GM21515 (cell line): ENCODE data around the gene TTC12.

Experiments used
- ATAC-seq: cut with Tn5 transposase; IDR thresholded peaks from one replicate; pipeline ENCODE4 v1.9.1; 2021; ENCODE audit not compliant: unreplicated experiment

Gene TTC12, protein sequence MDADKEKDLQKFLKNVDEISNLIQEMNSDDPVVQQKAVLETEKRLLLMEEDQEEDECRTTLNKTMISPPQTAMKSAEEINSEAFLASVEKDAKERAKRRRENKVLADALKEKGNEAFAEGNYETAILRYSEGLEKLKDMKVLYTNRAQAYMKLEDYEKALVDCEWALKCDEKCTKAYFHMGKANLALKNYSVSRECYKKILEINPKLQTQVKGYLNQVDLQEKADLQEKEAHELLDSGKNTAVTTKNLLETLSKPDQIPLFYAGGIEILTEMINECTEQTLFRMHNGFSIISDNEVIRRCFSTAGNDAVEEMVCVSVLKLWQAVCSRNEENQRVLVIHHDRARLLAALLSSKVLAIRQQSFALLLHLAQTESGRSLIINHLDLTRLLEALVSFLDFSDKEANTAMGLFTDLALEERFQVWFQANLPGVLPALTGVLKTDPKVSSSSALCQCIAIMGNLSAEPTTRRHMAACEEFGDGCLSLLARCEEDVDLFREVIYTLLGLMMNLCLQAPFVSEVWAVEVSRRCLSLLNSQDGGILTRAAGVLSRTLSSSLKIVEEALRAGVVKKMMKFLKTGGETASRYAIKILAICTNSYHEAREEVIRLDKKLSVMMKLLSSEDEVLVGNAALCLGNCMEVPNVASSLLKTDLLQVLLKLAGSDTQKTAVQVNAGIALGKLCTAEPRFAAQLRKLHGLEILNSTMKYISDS

DNA sequence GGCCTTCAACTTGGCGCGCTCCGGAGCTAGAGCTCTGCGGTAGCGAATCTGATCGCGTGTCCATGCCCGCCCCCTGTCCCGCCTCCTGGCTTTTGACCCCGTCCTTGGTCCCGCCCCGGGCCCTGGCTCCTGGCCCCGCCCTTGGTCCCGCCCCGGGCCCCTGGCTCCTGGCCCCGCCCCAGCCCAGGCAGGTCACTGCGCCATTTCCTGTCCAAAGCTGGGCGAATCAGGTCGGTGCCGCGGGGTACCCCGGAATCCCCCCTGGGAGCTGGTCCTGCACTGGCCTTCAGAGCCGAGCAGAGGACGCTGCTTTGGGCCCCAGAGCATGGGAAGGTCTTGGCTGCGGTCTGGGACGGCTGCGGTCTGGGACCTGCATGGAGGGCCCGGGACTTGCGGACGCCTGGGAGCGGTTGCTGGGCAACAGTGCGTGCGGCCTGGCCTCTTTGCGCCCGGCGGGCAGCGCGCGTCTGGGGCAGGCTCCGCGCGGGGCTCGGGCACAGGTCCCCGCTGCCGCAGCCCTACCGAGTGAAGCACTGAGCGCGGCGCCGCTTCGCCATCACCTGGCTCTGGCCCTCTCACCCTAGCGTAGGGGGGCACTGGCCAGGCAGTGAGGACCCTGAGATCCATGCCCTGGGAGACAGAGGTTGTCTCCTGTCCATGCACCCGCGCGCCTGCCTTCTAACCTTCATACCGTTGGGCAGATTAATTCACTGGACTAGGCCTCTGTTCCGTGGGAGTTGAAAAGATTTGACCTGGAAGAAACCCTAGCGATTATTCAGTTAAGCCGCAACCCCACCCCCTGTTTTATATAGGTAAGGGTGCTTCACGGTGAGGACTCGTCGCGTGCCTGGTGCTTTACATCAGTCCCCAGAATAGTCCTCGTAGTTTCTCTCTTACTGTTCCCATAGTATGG lies at the start of gene TTC12:
Gene TTC12, plus strand, starts transcription at position 195 of the 913 bp plus-strand sequence. CDS start 1,675 bp downstream, outside the sequence.
- peak; percentile 98 for ATAC-seq

DNA sequence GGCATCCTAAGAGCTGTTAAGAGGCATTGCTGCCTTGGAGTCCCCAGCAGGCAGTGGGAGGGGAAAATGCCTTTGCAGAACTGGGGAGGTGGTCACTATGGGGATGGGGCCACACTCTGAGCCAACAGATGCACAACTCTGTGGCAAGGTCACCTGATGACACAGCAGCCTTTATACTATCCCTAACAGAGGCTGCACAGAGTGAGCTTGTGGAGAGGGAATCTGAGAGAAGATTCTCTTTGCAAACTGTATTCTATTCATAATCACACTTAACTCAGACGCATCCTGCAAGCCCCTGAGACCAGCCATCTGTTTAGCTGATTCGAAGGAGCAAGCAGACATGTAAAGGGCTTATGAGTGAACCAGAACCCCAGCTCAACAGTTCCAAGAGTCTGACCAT lies 49.0 kb upstream of the TTC12 start:
- no peak for ATAC-seq

DNA sequence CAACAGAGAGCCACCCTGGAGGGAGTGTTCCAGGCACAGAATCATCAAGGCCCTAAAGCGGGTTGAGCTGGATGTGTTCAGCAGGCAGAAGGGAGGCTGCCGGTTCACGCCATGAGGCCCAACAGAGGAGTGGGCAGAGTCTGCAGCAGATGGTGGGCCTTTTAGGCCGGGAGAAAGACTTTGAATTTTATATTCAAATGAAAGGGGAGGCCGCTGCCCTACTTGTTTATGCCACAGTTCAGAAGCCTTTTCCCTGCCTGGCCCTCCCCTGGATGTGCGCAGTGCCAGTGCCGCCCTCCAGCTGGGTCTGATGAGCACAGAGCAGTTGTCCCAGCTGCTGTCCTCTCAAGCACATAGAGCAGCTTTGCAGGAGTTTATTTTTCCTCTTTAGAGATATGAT lies 46.9 kb upstream of the TTC12 start:
- ATAC-seq: no peak

DNA sequence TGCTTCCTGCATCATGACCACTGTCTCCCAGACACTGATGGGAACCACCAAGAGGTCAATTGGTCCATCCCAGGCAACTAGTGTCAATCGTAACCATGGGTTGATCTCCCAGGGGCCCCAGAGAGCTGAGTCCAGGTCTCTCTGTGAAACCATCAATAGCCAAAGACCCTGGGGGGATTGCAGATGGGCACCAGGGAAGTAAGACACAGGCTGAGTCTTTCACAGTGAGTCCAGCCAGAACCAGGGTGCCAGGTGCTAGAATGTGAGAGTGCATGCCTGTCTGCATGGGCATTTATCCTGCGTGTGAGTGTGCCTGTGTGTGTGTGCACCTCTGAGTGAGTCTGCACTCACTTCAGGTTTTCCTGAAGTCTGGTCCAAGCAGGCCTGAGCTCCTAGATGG lies 45.3 kb upstream of the TTC12 start:
- no peak for ATAC-seq

DNA sequence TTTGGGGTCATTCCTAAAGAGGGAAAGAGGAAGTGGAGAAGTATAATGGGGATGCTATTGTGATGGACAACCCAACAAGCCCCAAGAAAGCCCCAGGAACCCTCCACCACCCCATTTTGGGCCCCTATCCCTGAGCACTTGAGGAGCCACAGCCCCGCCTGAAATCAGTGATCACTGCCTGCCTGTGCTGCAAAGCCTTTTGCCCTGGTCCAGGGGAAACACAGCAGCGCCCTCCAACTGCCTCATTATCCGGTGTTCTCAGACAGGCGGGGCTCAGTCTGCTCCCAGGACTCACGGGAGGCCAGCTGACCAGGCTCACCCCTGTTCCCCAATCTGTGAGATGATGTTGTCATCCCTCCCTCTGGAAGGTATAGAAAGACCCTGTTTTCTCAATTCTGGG lies 44.7 kb upstream of the TTC12 start:
- ATAC-seq: no peak

DNA sequence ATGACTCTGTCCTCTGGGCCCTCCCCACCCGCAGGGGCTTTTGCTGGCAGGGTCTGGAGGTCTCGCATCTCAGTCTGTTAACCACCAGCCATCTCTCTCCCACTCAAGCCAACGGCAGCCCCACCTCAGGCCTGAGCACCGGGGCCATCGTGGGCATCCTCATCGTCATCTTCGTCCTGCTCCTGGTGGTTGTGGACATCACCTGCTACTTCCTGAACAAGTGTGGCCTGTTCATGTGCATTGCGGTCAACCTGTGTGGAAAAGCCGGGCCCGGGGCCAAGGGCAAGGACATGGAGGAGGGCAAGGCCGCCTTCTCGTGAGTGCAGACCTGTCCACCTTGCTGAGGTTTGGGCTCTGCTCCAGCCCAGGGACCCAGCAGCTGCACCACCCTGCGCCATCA lies 44.3 kb upstream of the TTC12 start:
- no peak for ATAC-seq

DNA sequence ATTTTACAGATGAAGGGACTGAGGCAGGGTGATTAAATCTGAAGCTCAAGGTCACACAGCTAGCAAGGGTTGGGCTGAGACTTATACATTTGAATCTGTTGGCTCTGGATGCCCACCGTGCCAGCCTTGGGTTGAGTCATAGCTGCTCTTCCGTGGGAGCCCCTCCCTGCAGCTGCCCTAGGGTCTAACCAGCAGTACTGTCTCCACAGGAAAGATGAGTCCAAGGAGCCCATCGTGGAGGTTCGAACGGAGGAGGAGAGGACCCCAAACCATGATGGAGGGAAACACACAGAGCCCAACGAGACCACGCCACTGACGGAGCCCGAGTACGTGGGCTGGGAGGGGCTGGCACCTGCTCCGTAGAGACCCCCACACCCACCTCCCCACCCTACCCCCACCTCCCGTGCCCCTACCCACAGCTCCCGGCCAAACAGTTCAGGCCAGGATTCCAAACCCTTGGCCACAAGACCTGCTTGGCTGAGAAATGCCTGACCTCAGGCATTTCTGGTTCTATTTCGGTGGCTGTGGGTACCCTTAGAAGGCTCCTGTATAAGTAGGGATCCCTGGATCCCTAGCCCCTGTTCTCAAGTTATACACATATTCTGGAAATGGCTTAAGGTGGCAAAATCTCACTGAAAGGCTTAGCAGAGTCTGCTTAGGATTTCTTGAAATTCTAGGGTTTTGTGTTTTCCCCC lies 42.7 kb upstream of the TTC12 start:
- ATAC-seq: no peak

DNA sequence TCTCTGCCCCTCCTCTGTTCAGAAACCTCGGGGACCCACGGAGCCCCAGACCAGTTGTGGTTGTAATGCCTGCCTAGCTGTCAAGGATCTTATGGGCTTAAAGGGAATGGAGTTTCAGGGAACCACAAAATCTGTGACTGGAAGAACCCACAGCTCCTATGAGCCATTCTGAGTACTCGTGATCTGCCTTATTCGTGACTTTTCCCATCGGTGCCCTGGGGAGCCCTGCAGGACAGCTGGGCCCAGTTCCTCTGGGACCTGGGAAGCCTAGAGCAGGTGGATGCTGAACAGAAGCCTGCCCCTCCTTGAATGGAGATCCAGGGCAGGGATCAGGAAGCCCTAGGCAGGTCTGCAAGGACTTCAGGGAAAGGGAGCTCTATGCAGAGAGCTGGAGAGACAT lies 42.1 kb upstream of the TTC12 start:
- ATAC-seq: no peak

DNA sequence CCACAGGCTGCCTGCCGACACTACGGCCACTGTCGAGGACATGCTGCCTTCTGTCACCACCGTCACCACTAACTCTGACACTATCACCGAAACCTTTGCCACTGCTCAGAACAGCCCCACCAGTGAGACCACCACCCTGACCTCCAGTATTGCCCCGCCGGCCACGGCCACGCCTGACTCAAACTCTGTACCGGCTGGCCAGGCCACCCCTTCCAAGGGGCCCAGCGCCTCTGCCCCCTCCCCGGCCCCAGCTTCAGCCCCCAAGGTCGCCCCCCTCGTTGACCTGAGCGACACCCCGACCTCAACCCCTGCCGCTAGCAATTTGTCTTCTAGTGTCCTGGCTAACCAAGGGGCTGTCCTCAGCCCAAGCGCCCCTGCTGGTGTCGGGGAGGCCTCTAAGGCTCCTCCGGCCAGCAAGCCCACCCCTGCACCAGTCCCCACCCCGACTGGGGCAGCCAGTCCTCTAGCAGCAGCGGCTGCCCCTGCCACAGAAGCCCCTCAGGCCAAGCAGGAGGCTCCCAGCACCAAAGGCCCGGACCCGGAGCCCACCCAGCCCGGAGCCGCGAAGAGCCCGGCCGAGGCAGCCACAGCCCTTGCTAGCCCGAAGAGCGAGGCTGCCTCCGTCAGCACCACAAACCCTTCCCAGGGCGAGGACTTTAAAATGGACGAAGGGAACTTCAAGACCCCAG lies 41.3 kb upstream of the TTC12 start:
- no peak for ATAC-seq

DNA sequence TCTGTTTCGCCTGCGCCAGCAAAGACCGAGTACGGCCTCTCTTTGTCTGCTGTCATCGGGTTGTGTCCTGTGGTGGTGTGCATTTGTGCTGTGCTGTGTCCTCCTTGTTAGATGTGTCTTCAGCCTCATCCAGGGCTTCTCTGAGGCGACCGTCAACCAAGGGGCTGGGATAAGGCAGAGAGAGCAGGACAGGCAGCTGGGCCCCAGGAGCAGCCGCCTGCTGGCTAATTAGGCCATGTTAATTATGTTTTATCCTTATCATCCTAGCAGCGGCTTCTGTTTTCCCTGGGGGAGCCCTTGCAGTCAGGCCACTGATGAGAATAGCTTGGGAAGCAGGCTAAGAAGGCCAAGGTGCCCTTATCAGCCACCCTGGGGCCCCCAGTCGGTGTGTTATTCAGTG lies 40.7 kb upstream of the TTC12 start:
- no peak for ATAC-seq

DNA sequence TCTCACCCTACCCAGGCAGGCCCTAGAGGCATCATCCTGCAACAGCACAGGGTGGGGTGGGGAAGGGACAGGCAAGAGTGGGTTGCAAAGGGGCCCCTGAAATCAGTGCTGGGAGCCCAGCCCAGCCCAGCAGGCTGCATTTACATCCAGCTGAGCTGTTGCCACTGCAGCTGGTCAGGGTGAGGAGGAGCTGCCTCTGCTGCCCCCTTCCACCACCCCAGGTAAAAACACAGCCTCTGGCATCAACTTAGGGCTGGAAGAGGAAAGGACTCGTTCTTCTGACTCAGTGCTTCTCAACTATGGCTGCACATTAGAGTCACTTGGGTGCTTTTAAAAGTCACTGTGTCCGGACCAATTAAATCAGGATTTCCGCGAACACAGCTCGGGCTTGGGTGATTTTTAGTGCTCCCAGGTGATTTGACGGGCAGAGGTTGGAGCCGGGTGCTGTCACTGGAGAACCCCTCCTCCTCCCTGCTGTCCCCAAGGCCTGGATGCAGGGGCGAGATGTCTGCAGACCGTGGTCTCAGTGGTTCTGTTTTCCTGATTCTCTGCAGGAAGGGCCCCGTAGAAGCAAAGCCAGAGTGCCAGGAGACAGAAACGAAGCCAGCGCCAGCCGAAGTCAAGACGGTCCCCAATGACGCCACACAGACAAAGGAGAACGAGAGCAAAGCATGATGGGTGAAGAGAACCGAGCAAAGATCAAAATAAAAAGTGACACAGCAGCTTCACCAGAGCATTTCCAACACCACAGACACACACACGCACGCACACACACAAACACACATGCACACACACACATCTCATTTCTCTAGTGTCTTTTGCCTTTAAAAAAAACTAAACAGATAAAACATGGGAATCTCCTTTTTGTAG lies 39.4 kb upstream of the TTC12 start:
- ATAC-seq: no peak

DNA sequence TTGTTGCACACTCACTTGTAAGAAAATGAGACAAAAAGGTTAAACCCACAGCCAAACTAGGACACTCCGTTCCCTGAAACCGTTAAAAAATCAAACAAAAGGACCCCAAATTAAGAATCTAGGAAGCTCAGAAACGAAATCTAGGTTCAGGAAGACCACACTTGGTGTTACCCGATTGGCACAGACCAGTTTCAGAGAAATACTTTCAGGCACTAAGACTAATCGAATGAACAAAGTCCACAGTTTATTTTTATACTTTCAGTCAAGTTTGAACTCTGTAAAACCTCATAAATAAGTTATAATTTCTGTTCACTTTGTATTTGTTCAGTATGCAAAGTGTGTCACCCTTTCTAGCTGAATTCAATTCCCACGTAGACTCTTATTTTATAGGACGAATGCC lies 38.8 kb upstream of the TTC12 start:
- ATAC-seq: no peak

DNA sequence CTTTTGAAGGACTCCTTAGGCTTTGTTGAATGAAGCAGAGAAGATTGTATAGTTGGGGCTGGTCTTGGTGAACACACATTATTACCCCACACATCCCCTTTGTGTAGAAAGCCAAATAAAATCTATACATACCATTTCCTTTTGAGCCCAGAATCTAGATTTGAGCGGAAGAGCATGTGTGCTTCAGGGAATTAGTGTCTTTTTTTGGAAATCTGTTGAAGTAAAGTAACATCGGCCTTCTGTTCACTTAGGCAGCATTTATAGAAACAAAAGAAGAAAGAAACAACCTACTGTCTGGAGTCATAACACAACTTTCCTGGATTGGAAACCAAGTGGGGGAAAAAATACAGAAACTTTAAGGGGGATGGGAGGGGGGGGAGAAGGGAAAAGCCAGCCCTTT lies 37.9 kb upstream of the TTC12 start:
- no peak for ATAC-seq

DNA sequence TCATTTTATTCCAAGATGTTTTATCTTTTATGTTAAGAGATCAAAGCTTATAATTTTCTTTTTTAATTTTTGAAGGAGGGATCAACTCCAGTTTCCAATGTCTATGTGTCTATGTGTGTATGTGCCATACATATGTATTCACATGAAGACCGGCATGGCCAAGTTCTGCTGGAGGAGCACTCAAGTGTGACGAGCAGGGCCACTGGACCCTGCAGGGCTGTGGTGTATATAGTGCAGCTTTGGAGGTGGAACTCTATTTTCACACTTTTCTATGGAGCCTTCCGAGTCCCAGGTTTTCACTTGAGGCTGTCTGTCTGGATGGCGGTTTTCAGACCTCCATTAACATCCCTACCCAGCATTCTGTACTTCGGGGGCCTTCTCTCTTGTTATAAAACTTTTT lies 36.5 kb upstream of the TTC12 start:
- no peak for ATAC-seq

DNA sequence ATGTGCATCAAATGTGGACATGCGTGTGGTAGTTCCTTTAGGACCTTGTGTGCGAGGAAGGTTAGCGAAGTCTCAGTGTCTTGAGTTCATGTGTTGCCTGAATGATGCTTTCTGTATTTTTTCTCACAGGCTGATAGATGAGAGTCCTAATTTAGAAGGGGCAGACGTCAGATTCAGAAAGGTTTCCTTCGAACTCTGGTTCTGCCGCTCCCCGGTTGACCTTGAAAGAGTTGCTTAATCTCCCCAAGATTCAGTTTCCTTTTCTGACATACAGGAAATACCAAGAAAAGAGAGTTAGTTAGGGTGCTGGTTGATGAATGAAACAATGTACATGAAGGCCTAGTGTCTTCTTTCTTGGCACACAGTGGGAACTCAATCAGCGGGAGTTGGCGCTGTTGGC lies 35.9 kb upstream of the TTC12 start:
- no peak for ATAC-seq

DNA sequence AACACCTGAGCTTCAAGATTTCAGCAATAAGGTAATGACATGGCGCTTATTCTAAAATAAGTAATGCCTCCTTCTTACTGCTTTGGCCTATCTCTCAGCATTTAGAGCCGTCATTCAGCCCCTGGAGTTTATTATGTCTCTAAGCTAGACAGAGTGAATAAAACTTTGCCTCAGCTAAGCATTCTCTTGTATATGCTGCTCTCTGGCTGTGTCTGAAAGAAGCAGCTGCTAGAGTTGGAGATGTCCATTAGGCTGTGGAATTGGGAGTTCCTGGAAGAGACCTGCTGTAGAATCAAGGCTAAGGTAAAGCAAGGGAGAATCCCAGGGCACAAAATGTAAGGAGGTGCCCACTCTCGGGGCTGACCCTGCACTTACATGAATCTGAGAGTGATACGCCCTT lies 35.5 kb upstream of the TTC12 start:
- no peak for ATAC-seq

DNA sequence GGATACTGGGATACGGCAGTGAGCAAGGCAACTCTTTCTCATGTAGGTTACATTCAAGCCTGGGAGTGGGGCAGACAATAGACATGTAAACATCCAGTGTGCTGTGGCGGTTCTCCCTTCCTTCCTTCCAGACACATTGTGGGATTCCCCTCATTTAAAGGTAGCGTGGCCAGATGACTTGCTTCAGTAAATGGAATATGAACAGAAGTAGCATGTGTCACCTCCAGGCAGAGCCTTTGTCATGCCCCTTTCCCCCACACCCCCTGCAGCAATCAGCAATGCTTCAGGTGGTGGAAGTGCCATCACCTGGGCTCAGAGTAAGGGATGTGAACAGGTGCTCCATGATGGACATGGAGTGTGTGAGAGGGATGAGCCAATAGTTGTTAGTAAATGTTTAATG lies 34.8 kb upstream of the TTC12 start:
- no peak for ATAC-seq

DNA sequence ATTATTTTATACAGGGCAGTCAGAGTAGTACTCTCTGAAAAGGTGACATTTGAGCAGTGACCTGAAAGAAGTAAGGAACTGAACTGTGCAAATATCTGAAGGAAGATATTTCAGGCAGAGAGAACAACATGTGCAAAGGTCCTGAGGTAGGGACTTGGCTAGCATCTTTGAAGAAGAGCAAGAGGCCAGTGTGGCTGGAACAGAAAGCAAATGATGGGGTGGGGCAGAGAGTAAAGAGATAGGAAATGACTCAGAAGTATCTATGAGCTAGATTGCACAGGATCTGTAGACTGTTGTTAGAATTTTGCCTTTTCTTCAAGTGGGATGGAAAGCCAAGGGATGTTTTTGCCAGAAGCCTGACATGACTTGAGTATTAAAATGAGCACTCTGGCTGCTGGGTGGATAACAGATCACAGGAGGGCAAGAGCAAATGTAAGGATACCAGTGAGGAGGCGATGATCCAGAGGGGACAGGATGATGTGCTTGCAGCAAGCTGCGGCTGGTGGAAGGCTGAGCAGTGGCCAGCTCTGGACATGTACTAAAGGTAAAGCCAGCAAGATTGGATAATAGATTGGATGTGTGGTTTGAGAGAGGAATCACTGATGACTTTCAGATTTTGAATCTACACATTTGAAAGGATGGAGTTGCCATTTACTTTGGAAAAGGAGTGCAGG lies 33.2 kb upstream of the TTC12 start:
- ATAC-seq: no peak

DNA sequence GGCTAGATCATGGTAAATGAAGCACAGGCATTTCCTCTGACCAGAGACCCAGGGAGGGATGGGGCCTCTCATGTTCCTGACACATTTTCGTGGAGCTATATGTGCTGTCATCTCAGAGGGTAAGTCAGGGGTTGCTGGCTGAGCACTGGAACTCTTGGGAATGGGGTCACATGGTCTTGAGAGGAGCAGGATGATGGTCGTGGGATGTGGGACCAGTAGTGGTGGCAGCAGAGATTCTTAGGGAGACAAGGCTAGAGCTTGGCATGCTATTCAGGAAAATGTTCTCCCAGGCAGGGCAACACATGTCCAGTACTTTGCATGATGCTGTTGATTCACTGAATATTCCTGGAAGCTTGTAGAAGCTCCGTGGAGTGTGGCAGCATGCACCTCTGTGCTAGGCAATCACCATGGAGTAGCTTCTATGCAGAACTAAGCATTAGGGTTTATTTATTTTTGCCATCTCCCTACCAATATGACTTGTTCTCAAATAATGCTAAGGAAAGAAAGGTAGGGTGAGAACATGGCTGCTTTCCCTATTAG lies 31.4 kb upstream of the TTC12 start:
- no peak for ATAC-seq
